ENCODE data around the gene DPEP2.

DPEP2 gene

GRCh38 chr16:67968400-67969253 is 30.7 kb downstream of the DPEP2 start, which contains the start of gene SLC12A4:
Gene SLC12A4, minus strand, starts transcription at chr16:67968637. Its CDS starts 84 bp downstream, at chr16:67968553.
- Histone ChIP-seq H3K27me3 (ENCODE audit: insufficient read depth, low read depth) (no peaks in the 10 kb centered on the region), H3K4me3 (IDR thresholded peaks at IDR 0.05; ENCODE audit: insufficient read depth, low read depth, low read length) (no peak within 1 kb of the TSS), H3K9ac (peak within 1 kb of the TSS; percentile 69; the same call in 1 of the 2 replicates), H4K20me1 (ENCODE audit: insufficient read depth) (no peaks in the 10 kb centered on the region), H3K4me2 (peak within 1 kb of the TSS; percentile 81), H2AFZ (ENCODE audit: low read depth) (peak within 1 kb of the TSS; percentile 92), H3K79me2 (ENCODE audit: insufficient read depth, low read depth) (no peaks in the 10 kb centered on the region), H3K27ac (no peak within 1 kb of the TSS), H3K36me3 (ENCODE audit: insufficient read depth) (no peaks in the 10 kb centered on the region), H3K4me1 (ENCODE audit: low read depth, poor library complexity, severe bottlenecking) (peaks cover 36% of the 10 kb centered on the region)
- TF ChIP-seq CTCF (conservative IDR thresholded peaks at IDR 0.05; ENCODE audit: low read depth, low read length), result no peak

GRCh38 chr16:67967958-67968399 is 31.3 kb downstream of the DPEP2 start:
- H3K79me2 ChIP-seq (ENCODE audit: insufficient read depth, low read depth), result no peaks in the 10 kb centered on the region

GRCh38 chr16:67967183-67967957 is 31.9 kb downstream of the DPEP2 start:
- peak overlapping the region; percentile 92 for H2AFZ ChIP-seq (ENCODE audit: low read depth)
- H3K27ac ChIP-seq, result no peak overlapping the region
- no peaks in the 10 kb centered on the region for H3K79me2 ChIP-seq (ENCODE audit: insufficient read depth, low read depth)

More at GRCh38 chr16:67967958-67968399, 31.3 kb downstream of the DPEP2 start:
- TF ChIP-seq CTCF (conservative IDR thresholded peaks at IDR 0.05; ENCODE audit: low read depth, low read length), result no peak
- no peaks in the 10 kb centered on the region for H3K36me3 ChIP-seq (ENCODE audit: insufficient read depth)
- no peaks in the 10 kb centered on the region for H4K20me1 ChIP-seq (ENCODE audit: insufficient read depth)
- H3K27ac ChIP-seq, result no peak overlapping the region
- no peaks in the 10 kb centered on the region for H3K27me3 ChIP-seq (ENCODE audit: insufficient read depth, low read depth)
- peaks cover 42% of the 10 kb centered on the region for H3K4me1 ChIP-seq (ENCODE audit: low read depth, poor library complexity, severe bottlenecking)
- peak overlapping the region; percentile 79 for H3K4me2 ChIP-seq
- H3K9ac ChIP-seq, result peak overlapping the region; percentile 69; the same call in 1 of the 2 replicates
- peak overlapping the region; percentile 92 for H2AFZ ChIP-seq (ENCODE audit: low read depth)
- H3K4me3 ChIP-seq (IDR thresholded peaks at IDR 0.05; ENCODE audit: insufficient read depth, low read depth, low read length), result no peak overlapping the region

More at GRCh38 chr16:67967183-67967957, 31.9 kb downstream of the DPEP2 start:
- H3K4me3 ChIP-seq (IDR thresholded peaks at IDR 0.05; ENCODE audit: insufficient read depth, low read depth, low read length), result no peak overlapping the region
- H3K9ac ChIP-seq, result peak overlapping the region; percentile 69; the same call in 1 of the 2 replicates
- peak overlapping the region; percentile 79 for H3K4me2 ChIP-seq
- H3K27me3 ChIP-seq (ENCODE audit: insufficient read depth, low read depth), result no peaks in the 10 kb centered on the region
- TF ChIP-seq CTCF (conservative IDR thresholded peaks at IDR 0.05; ENCODE audit: low read depth, low read length), result no peak
- no peaks in the 10 kb centered on the region for H4K20me1 ChIP-seq (ENCODE audit: insufficient read depth)
- H3K4me1 ChIP-seq (ENCODE audit: low read depth, poor library complexity, severe bottlenecking), result peaks cover 48% of the 10 kb centered on the region
- H3K36me3 ChIP-seq (ENCODE audit: insufficient read depth), result no peaks in the 10 kb centered on the region
